NCI-H345 treated with DMSO at 0.1 percent for 48 hours (cell line): ENCODE measurements around the gene PDPR.
"Not testable (repeated sequence)": the region's sequence is repeated elsewhere in the genome, so short reads cannot be mapped to it uniquely, and the experiment has no call there.

ENCODE experiments used
- DNase-seq: peaks from one replicate; lab custom pipeline; 2025; ENCODE audit not compliant: unreplicated experiment; lab: John Stamatoyannopoulos, UW

PDPR gene

GRCh38 chr16:70160821-70161220 lies 46.7 kb downstream of the PDPR start:
- no peak for DNase-seq

GRCh38 chr16:70161350-70161749 lies 47.2 kb downstream of the PDPR start:
- no peak for DNase-seq

GRCh38 chr16:70162041-70162451 lies 47.9 kb downstream of the PDPR start:
- no peak for DNase-seq

- DNase-seq = no peak
Observed at GRCh38 chr16:70163596-70163995, 49.5 kb downstream of the PDPR start.

- not testable (repeated sequence) for DNase-seq
Observed at GRCh38 chr16:70166688-70167087, 52.6 kb downstream of the PDPR start.

GRCh38 chr16:70173212-70173837 lies 59.2 kb downstream of the PDPR start, which contains the start of gene CLEC18C:
TSS of gene CLEC18C (plus strand) at chr16:70173787. CDS start at chr16:70174279, 492 bp downstream.
- not testable (repeated sequence) for DNase-seq

GRCh38 chr16:70173916-70174315 lies 59.8 kb downstream of the PDPR start:
- not testable (repeated sequence) for DNase-seq

- not testable (repeated sequence) for DNase-seq
Observed at GRCh38 chr16:70174387-70174932, 60.3 kb downstream of the PDPR start.

- not testable (repeated sequence) for DNase-seq
Observed at GRCh38 chr16:70187858-70188607, 73.9 kb downstream of the PDPR start.

- not testable (repeated sequence) for DNase-seq
Observed at GRCh38 chr16:70188608-70188915, 74.4 kb downstream of the PDPR start.

GRCh38 chr16:70190574-70190973 lies 76.4 kb downstream of the PDPR start:
- DNase-seq = not testable (repeated sequence)

GRCh38 chr16:70196683-70197300 lies 82.7 kb downstream of the PDPR start:
- not testable (repeated sequence) for DNase-seq

- DNase-seq = not testable (repeated sequence)
Observed at GRCh38 chr16:70197611-70198010, 83.5 kb downstream of the PDPR start.

GRCh38 chr16:70198230-70198629 lies 84.1 kb downstream of the PDPR start:
- DNase-seq = not testable (repeated sequence)

- DNase-seq = not testable (repeated sequence)
Observed at GRCh38 chr16:70198666-70199065, 84.5 kb downstream of the PDPR start.

GRCh38 chr16:70199170-70199569 lies 85.0 kb downstream of the PDPR start:
- not testable (repeated sequence) for DNase-seq

GRCh38 chr16:70200063-70200462 lies 85.9 kb downstream of the PDPR start:
- DNase-seq = not testable (repeated sequence)

- not testable (repeated sequence) for DNase-seq
Observed at GRCh38 chr16:70203508-70203907, 89.4 kb downstream of the PDPR start.

GRCh38 chr16:70204010-70204409 lies 89.9 kb downstream of the PDPR start:
- DNase-seq = not testable (repeated sequence)

GRCh38 chr16:70204668-70205405 lies 90.7 kb downstream of the PDPR start:
- not testable (repeated sequence) for DNase-seq

GRCh38 chr16:70206382-70206781 lies 92.2 kb downstream of the PDPR start:
- DNase-seq = not testable (repeated sequence)
